ENCODE results near the gene AGPAT4.

AGPAT4 gene

DNA sequence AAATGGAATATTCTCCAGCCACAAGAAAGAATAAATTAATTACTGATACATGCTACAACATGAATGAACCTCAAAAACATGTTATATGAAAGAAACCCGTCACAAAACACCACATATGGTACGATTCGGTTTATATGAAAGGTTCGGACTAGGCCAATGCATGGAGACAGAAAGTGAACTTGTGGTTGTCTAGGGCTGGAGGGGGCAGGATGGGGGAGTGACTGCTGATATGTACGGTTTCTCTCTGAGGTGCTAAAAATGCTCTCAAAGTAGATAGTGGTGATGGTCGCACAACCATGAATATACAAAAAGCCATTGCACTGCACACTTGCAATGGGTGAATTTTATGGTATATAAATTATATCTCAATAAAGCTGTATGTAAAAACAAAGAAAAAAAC lies 18.3 kb downstream of the AGPAT4 start:
- peaks cover 19% of the 10 kb centered on the region for H3K4me1 ChIP-seq (ENCODE audit: control insufficient read depth, insufficient read depth, low read length, poor library complexity, severe bottlenecking)
- peak overlapping the region; percentile 95 for H3K27ac ChIP-seq (ENCODE audit: low read depth, low read length, severe bottlenecking)
- H3K9me3 ChIP-seq (ENCODE audit: control insufficient read depth, low read length): no peaks in the 10 kb centered on the region
- WGBS, 2 experiments (ENCODE audit: insufficient coverage in 2 of 2): no CpG with 5 or more reads among the region's 6 CpGs
- H3K4me3 ChIP-seq (ENCODE audit: extremely low read depth, insufficient read depth, low read length, poor library complexity, severe bottlenecking): no peak overlapping the region
- peaks cover 41% of the 10 kb centered on the region for H3K36me3 ChIP-seq (ENCODE audit: control insufficient read depth, insufficient read depth, low read length)

DNA sequence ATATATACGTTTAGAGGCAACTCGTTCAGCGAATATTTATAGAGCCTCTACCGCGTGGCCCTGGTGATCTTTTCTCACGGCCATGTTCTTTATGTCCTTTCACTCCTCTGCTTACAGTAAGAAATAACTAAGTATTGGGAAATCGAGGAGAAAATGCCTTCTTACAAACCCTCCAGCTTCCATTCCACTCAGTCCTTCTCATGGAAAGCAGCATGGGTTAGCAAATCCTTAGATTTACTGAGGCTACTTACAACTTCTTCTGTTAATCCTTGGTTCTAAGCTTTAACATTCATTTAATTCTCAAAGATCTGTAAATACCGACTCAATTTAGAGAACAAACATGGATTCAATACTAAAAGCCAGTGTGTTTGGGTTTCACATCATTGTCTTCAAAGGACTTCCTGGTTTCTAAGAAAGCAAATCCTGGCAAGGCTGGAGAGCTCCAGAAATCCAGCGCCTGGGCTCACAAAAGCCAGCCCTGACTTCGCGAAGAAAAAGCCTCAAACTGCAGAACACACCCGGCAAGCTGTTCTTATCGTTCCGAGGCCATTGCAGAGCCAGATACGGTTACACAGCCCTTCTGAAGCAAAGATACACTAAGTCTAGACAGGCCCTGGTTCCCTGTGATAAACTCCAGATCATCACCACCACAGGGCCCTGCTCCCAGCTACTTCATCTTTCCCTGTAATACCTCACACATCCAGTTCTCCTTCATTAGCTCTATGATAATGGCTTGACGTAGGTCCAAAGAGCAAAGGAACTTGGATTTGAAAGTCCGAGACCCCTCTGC lies 19.2 kb downstream of the AGPAT4 start:
- H3K36me3 ChIP-seq (ENCODE audit: control insufficient read depth, insufficient read depth, low read length): peaks cover 37% of the 10 kb centered on the region
- no peak overlapping the region for H3K4me3 ChIP-seq (ENCODE audit: extremely low read depth, insufficient read depth, low read length, poor library complexity, severe bottlenecking)
- peaks cover 15% of the 10 kb centered on the region for H3K4me1 ChIP-seq (ENCODE audit: control insufficient read depth, insufficient read depth, low read length, poor library complexity, severe bottlenecking)
- H3K9me3 ChIP-seq (ENCODE audit: control insufficient read depth, low read length): no peaks in the 10 kb centered on the region
- peak overlapping the region; percentile 95 for H3K27ac ChIP-seq (ENCODE audit: low read depth, low read length, severe bottlenecking)
- 73 to 80% methylated on average over 10 to 12 of the region's 17 CpGs for WGBS, 2 experiments (ENCODE audit: insufficient coverage in 2 of 2)

GRCh38 chr6:161254126-161254463 lies 19.8 kb downstream of the AGPAT4 start:
- Histone ChIP-seq H3K9me3 (ENCODE audit: control insufficient read depth, low read length) (no peaks in the 10 kb centered on the region), H3K36me3 (ENCODE audit: control insufficient read depth, insufficient read depth, low read length) (peaks cover 33% of the 10 kb centered on the region), H3K4me3 (ENCODE audit: extremely low read depth, insufficient read depth, low read length, poor library complexity, severe bottlenecking) (no peak overlapping the region), H3K4me1 (ENCODE audit: control insufficient read depth, insufficient read depth, low read length, poor library complexity, severe bottlenecking) (peaks cover 15% of the 10 kb centered on the region), H3K27ac (ENCODE audit: low read depth, low read length, severe bottlenecking) (peak overlapping the region; percentile 95)

- no peak overlapping the region for H3K27ac ChIP-seq (ENCODE audit: low read depth, low read length, severe bottlenecking)
- peaks cover 9% of the 10 kb centered on the region for H3K4me1 ChIP-seq (ENCODE audit: control insufficient read depth, insufficient read depth, low read length, poor library complexity, severe bottlenecking)
- peaks cover 37% of the 10 kb centered on the region for H3K36me3 ChIP-seq (ENCODE audit: control insufficient read depth, insufficient read depth, low read length)
- no peaks in the 10 kb centered on the region for H3K9me3 ChIP-seq (ENCODE audit: control insufficient read depth, low read length)
- no peak overlapping the region for H3K4me3 ChIP-seq (ENCODE audit: extremely low read depth, insufficient read depth, low read length, poor library complexity, severe bottlenecking)
- 73 to 81% methylated on average over 6 to 8 of the region's 8 CpGs for WGBS, 2 experiments (ENCODE audit: insufficient coverage in 2 of 2)
Measured at GRCh38 chr6:161251345-161251744, 22.5 kb downstream of the AGPAT4 start.

- H3K36me3 ChIP-seq (ENCODE audit: control insufficient read depth, insufficient read depth, low read length): peaks cover 41% of the 10 kb centered on the region
- no peak overlapping the region for H3K4me3 ChIP-seq (ENCODE audit: extremely low read depth, insufficient read depth, low read length, poor library complexity, severe bottlenecking)
- H3K27ac ChIP-seq (ENCODE audit: low read depth, low read length, severe bottlenecking): no peak overlapping the region
- H3K9me3 ChIP-seq (ENCODE audit: control insufficient read depth, low read length): no peaks in the 10 kb centered on the region
- peaks cover under 1% of the 10 kb centered on the region for H3K4me1 ChIP-seq (ENCODE audit: control insufficient read depth, insufficient read depth, low read length, poor library complexity, severe bottlenecking)
- 83% methylated on average over 1 of the region's 1 CpG for WGBS, 2 experiments (ENCODE audit: insufficient coverage in 2 of 2)
Measured at GRCh38 chr6:161249327-161249726, 24.5 kb downstream of the AGPAT4 start.

DNA sequence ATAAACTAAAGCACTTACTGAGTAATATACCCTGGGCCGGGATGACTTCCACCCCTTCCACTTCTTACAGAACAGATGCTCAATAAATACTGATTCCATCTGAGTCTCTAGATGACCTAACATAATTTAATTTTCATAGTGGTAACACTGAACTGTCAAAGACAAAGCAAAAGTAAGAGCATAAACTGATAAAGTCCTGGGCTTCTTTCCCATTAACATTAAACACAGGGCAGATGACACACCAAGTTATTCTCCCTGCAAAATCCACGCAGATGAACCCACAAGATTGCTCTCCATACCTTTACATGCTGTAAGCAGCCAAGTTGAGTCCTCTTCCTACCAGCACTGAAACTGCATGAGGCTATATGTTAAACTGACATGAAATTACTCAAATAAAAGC lies 27.1 kb downstream of the AGPAT4 start:
- Histone ChIP-seq H3K4me3 (ENCODE audit: extremely low read depth, insufficient read depth, low read length, poor library complexity, severe bottlenecking) (no peak overlapping the region), H3K9me3 (ENCODE audit: control insufficient read depth, low read length) (no peaks in the 10 kb centered on the region), H3K4me1 (ENCODE audit: control insufficient read depth, insufficient read depth, low read length, poor library complexity, severe bottlenecking) (peaks cover 3% of the 10 kb centered on the region), H3K27ac (ENCODE audit: low read depth, low read length, severe bottlenecking) (no peak overlapping the region), H3K36me3 (ENCODE audit: control insufficient read depth, insufficient read depth, low read length) (peaks cover 39% of the 10 kb centered on the region)
- 100% methylated on average over 1 of the region's 2 CpGs for WGBS, 2 experiments (ENCODE audit: insufficient coverage in 2 of 2)

DNA sequence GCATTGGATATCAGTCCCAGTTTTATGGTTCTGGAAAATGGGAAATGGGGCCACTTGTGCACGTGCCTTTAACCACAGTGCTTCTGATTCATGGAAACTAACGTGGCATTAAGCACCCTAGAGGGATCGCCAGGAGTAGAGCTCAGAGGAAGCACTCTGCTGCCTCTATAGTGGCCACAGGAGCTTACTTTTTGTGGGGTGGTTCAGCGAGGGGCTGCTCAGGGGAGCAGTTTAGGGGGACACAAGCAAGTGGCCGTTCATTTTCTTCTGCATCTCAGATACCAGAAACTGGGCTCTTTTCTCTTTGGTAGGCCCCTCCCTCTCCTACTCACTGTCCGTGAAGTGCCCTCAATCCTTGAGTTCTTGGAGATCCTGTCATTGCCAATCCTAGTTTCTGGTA lies 28.5 kb downstream of the AGPAT4 start:
- 93 to 95% methylated on average over 3 to 4 of the region's 6 CpGs for WGBS, 2 experiments (ENCODE audit: insufficient coverage in 2 of 2)
- H3K27ac ChIP-seq (ENCODE audit: low read depth, low read length, severe bottlenecking): no peak overlapping the region
- no peak overlapping the region for H3K4me3 ChIP-seq (ENCODE audit: extremely low read depth, insufficient read depth, low read length, poor library complexity, severe bottlenecking)
- H3K36me3 ChIP-seq (ENCODE audit: control insufficient read depth, insufficient read depth, low read length): peaks cover 31% of the 10 kb centered on the region
- peaks cover 3% of the 10 kb centered on the region for H3K4me1 ChIP-seq (ENCODE audit: control insufficient read depth, insufficient read depth, low read length, poor library complexity, severe bottlenecking)
- H3K9me3 ChIP-seq (ENCODE audit: control insufficient read depth, low read length): no peaks in the 10 kb centered on the region

- H3K4me1 ChIP-seq (ENCODE audit: control insufficient read depth, insufficient read depth, low read length, poor library complexity, severe bottlenecking): peaks cover 3% of the 10 kb centered on the region
- peaks cover 30% of the 10 kb centered on the region for H3K36me3 ChIP-seq (ENCODE audit: control insufficient read depth, insufficient read depth, low read length)
- no peaks in the 10 kb centered on the region for H3K9me3 ChIP-seq (ENCODE audit: control insufficient read depth, low read length)
- H3K4me3 ChIP-seq (ENCODE audit: extremely low read depth, insufficient read depth, low read length, poor library complexity, severe bottlenecking): no peak overlapping the region
- WGBS, 2 experiments (ENCODE audit: insufficient coverage in 2 of 2): 94 to 95% methylated on average over 7 of the region's 7 CpGs
- no peak overlapping the region for H3K27ac ChIP-seq (ENCODE audit: low read depth, low read length, severe bottlenecking)
Measured at GRCh38 chr6:161244725-161245124, 29.1 kb downstream of the AGPAT4 start.

GRCh38 chr6:161242779-161243693 lies 30.8 kb downstream of the AGPAT4 start:
- WGBS, 2 experiments (ENCODE audit: insufficient coverage in 2 of 2): 61 to 77% methylated on average over 18 to 25 of the region's 28 CpGs
- peak overlapping the region; percentile 23 for H3K27ac ChIP-seq (ENCODE audit: low read depth, low read length, severe bottlenecking)
- no peak overlapping the region for H3K4me3 ChIP-seq (ENCODE audit: extremely low read depth, insufficient read depth, low read length, poor library complexity, severe bottlenecking)
- peaks cover 40% of the 10 kb centered on the region for H3K36me3 ChIP-seq (ENCODE audit: control insufficient read depth, insufficient read depth, low read length)
- no peaks in the 10 kb centered on the region for H3K9me3 ChIP-seq (ENCODE audit: control insufficient read depth, low read length)
- peaks cover 3% of the 10 kb centered on the region for H3K4me1 ChIP-seq (ENCODE audit: control insufficient read depth, insufficient read depth, low read length, poor library complexity, severe bottlenecking)

GRCh38 chr6:161242113-161242512 lies 31.7 kb downstream of the AGPAT4 start:
- no peak overlapping the region for H3K27ac ChIP-seq (ENCODE audit: low read depth, low read length, severe bottlenecking)
- H3K36me3 ChIP-seq (ENCODE audit: control insufficient read depth, insufficient read depth, low read length): peaks cover 40% of the 10 kb centered on the region
- H3K4me1 ChIP-seq (ENCODE audit: control insufficient read depth, insufficient read depth, low read length, poor library complexity, severe bottlenecking): peaks cover 3% of the 10 kb centered on the region
- no peak overlapping the region for H3K4me3 ChIP-seq (ENCODE audit: extremely low read depth, insufficient read depth, low read length, poor library complexity, severe bottlenecking)
- 80 to 86% methylated on average over 1 to 3 of the region's 10 CpGs for WGBS, 2 experiments (ENCODE audit: insufficient coverage in 2 of 2)
- H3K9me3 ChIP-seq (ENCODE audit: control insufficient read depth, low read length): no peaks in the 10 kb centered on the region

DNA sequence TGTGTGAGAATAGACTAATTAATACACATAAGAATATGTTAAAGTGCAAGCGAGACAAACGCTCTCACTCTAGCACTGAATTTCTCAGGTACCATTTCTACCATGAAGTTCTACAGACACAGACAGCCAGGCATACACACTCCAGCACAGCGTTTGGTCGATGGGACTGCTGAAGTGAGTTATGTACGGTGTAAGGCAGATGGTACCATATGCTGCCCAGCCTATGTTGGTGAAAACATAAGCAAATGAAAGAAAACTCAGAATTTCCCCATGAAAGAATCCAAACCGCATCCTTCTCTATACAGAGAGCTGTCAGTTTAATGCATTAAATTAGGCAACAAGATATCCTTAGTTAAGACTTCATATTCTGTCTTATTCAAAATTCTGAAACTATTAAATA lies 34.9 kb downstream of the AGPAT4 start:
- Histone ChIP-seq H3K9me3 (ENCODE audit: control insufficient read depth, low read length) (no peaks in the 10 kb centered on the region), H3K4me1 (ENCODE audit: control insufficient read depth, insufficient read depth, low read length, poor library complexity, severe bottlenecking) (peaks cover 12% of the 10 kb centered on the region), H3K36me3 (ENCODE audit: control insufficient read depth, insufficient read depth, low read length) (peaks cover 29% of the 10 kb centered on the region), H3K4me3 (ENCODE audit: extremely low read depth, insufficient read depth, low read length, poor library complexity, severe bottlenecking) (no peak overlapping the region), H3K27ac (ENCODE audit: low read depth, low read length, severe bottlenecking) (no peak overlapping the region)
- 98 to 100% methylated on average over 1 to 4 of the region's 6 CpGs for WGBS, 2 experiments (ENCODE audit: insufficient coverage in 2 of 2)
